Parathyroid adenoma (tissue), 2 donors: Measurements from ENCODE around the gene ZBTB39.

Experiments used
- H2AFZ ChIP-seq: fragments of 300-600 bp; sonication (generic); one replicate; pipeline ENCODE4 v1.7.0; 2017; ENCODE audit warnings: antibody characterized with exemption, mild to moderate bottlenecking
- H3K27ac ChIP-seq: fragments of 300-600 bp; sonication (generic); one replicate; pipeline ENCODE4 v1.7.0; 2017
- H3K27me3 ChIP-seq: fragments of 300-600 bp; sonication (generic); one replicate; pipeline ENCODE4 v1.7.0; 2017; ENCODE audit warnings: low read length; ENCODE audit not compliant: control insufficient read depth, insufficient read depth
- H3K36me3 ChIP-seq: fragments of 300-600 bp; sonication (generic); one replicate; pipeline ENCODE4 v1.7.0; 2017; ENCODE audit warnings: low read length; ENCODE audit not compliant: control insufficient read depth, insufficient read depth
- H3K4me1 ChIP-seq: fragments of 300-600 bp; sonication (generic); one replicate; pipeline ENCODE4 v1.7.0; 2017; ENCODE audit warnings: control low read depth
- H3K4me2 ChIP-seq: fragments of 300-600 bp; sonication (generic); one replicate; pipeline ENCODE4 v1.7.0; 2017; ENCODE audit warnings: low read length
- H3K4me3 ChIP-seq: fragments of 300-600 bp; sonication (generic); one replicate; pipeline ENCODE4 v1.7.0; 2017; ENCODE audit warnings: low read depth, low read length
- H3K79me2 ChIP-seq: fragments of 300-600 bp; sonication (generic); one replicate; pipeline ENCODE4 v1.7.0; 2017; ENCODE audit warnings: control low read depth
- H3K9ac ChIP-seq: fragments of 300-600 bp; sonication (generic); one replicate; pipeline ENCODE4 v1.7.0; 2017; ENCODE audit warnings: mild to moderate bottlenecking
- H3K9me3 ChIP-seq: fragments of 300-600 bp; sonication (generic); one replicate; pipeline ENCODE4 v1.7.0; 2017; ENCODE audit warnings: low read length; ENCODE audit not compliant: control insufficient read depth
- TF ChIP-seq, protein P1 (sequence below): fragments of 300-600 bp; sonication (generic); IDR thresholded peaks from one replicate; pipeline ENCODE4 v1.7.0; 2017; ENCODE audit warnings: antibody characterized with exemption, mild to moderate bottlenecking
- donor health status: primary hyperparathyroidism.

ZBTB39 gene

DNA sequence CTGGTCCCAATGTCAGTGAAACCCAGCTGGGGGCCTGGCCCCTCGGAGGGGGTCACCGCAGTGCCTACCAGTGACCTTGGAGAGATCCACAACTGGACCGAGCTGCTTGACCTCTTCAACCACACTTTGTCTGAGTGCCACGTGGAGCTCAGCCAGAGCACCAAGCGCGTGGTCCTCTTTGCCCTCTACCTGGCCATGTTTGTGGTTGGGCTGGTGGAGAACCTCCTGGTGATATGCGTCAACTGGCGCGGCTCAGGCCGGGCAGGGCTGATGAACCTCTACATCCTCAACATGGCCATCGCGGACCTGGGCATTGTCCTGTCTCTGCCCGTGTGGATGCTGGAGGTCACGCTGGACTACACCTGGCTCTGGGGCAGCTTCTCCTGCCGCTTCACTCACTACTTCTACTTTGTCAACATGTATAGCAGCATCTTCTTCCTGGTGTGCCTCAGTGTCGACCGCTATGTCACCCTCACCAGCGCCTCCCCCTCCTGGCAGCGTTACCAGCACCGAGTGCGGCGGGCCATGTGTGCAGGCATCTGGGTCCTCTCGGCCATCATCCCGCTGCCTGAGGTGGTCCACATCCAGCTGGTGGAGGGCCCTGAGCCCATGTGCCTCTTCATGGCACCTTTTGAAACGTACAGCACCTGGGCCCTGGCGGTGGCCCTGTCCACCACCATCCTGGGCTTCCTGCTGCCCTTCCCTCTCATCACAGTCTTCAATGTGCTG, 11.0 kb downstream of the ZBTB39 start:
- Histone ChIP-seq H3K27ac (no peak overlapping the region), H3K9me3 (no peaks in the 10 kb centered on the region), H3K36me3 (no peaks in the 10 kb centered on the region), H3K4me2 (no peak overlapping the region), H3K9ac (no peak overlapping the region), H3K79me2 (no peaks in the 10 kb centered on the region), H2AFZ (no peak overlapping the region), H3K4me1 (peaks cover 13% of the 10 kb centered on the region), H3K27me3 (no peaks in the 10 kb centered on the region), H3K4me3 (no peak overlapping the region)
- TF ChIP-seq, protein P1, sequence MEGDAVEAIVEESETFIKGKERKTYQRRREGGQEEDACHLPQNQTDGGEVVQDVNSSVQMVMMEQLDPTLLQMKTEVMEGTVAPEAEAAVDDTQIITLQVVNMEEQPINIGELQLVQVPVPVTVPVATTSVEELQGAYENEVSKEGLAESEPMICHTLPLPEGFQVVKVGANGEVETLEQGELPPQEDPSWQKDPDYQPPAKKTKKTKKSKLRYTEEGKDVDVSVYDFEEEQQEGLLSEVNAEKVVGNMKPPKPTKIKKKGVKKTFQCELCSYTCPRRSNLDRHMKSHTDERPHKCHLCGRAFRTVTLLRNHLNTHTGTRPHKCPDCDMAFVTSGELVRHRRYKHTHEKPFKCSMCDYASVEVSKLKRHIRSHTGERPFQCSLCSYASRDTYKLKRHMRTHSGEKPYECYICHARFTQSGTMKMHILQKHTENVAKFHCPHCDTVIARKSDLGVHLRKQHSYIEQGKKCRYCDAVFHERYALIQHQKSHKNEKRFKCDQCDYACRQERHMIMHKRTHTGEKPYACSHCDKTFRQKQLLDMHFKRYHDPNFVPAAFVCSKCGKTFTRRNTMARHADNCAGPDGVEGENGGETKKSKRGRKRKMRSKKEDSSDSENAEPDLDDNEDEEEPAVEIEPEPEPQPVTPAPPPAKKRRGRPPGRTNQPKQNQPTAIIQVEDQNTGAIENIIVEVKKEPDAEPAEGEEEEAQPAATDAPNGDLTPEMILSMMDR: no peak

DNA sequence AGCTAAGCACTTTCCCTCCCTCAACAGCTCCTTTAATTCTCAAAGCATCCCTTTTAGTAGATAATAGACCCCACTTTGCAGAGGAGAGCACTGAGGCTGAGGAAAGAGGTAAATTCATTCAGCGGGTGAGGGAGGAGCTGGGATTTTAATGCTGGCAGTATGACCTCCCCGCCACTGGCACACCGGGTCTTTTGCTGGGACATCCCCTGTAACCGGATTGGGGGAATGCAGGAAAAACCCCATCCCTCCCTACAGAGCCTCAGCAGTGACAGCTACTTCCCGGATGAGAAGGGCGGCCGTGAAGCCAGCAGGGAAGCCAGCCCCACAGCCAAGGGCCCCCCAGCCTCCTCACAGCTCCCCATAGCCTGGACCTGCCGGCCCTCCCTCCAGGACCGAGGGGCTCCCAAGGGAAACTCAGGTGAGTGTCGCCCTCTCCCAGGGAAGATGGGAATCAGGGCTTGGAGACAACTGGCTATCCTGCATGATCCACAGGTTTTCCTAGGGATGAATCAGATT, 12.1 kb downstream of the ZBTB39 start:
- Histone ChIP-seq H3K79me2 (no peaks in the 10 kb centered on the region), H2AFZ (no peak overlapping the region), H3K9ac (no peak overlapping the region), H3K4me1 (peaks cover 13% of the 10 kb centered on the region), H3K36me3 (no peaks in the 10 kb centered on the region), H3K4me3 (no peak overlapping the region), H3K27ac (no peak overlapping the region), H3K27me3 (no peaks in the 10 kb centered on the region), H3K9me3 (no peaks in the 10 kb centered on the region), H3K4me2 (no peak overlapping the region)
- TF ChIP-seq, protein P1: no peak

DNA sequence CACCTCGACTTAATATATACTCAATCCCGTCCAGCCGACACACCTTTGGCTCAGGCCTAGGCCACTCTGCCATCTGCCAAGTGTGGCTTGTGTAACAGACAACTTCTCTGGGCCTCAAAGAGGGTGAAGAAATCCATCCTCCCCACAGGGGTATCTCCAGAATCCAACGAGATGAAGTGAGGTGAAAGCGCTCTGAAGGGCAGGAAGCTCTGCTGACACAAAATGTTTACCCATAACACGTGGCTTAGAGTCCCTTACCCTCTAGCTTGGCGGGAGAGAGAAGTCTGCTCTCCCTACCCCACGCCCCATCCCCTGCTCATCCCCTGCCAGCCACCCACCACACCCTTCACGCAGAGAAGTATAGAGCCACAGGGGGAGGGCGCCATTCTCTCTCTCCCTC, 13.0 kb downstream of the ZBTB39 start:
- Histone ChIP-seq H3K4me2 (no peak overlapping the region), H3K9ac (no peak overlapping the region), H3K9me3 (no peaks in the 10 kb centered on the region), H3K27ac (no peak overlapping the region), H3K36me3 (no peaks in the 10 kb centered on the region), H3K27me3 (no peaks in the 10 kb centered on the region), H3K4me1 (peaks cover 13% of the 10 kb centered on the region), H3K79me2 (no peaks in the 10 kb centered on the region), H2AFZ (no peak overlapping the region), H3K4me3 (no peak overlapping the region)
- TF ChIP-seq, protein P1: no peak

DNA sequence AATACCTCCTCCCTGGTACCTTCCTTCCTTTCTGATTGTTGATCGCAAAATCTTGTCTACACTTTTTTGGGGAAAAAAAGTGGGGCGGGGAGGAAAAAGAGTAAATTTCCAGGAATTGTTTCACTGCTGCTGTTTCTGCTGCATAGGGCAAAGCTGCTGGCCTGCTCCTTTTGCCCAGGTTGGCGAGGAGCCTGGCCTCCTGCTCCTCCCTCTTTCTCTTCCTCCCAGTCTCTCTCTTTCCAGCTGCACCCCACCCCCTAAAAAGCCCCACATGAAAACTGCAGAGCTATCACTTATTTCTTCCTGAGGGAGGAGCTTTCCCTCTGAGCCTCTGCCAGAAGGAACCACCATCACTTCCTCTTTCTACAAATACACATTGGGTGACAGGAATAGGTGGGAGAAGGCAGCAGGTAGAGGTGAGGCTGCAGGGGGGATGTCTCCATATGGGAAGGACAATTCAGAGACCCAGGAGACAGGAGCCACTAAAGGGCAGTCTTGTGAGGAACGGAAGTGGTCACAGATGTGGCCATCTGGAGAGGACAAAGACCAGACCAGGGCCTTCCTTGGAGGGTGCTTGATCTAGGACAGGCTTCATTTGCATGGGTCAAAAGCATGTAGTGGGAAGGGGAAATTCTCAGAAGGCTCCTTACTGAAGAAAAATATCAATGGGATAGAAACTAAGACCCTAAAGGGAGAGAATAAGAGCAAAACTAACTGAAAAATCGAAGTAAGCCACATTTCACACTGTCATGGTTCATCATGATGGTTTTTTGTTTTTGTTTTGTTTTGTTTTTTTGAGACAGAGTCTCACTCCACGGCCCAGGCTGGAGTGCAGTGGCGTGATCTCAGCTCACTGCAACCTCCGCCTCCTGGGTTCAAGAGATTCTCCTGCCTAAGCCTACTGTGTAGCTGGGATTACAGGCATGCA, 14.8 kb downstream of the ZBTB39 start:
- Histone ChIP-seq H3K36me3 (no peaks in the 10 kb centered on the region), H3K9ac (no peak overlapping the region), H3K9me3 (no peaks in the 10 kb centered on the region), H3K4me1 (peaks cover 7% of the 10 kb centered on the region), H3K27ac (no peak overlapping the region), H3K4me3 (no peak overlapping the region), H3K4me2 (peak overlapping the region; percentile 14), H3K27me3 (no peaks in the 10 kb centered on the region), H2AFZ (peak overlapping the region; percentile 35), H3K79me2 (no peaks in the 10 kb centered on the region)
- TF ChIP-seq, protein P1: no peak
